ENCODE results near the gene CLMN.

Gene CLMN

DNA sequence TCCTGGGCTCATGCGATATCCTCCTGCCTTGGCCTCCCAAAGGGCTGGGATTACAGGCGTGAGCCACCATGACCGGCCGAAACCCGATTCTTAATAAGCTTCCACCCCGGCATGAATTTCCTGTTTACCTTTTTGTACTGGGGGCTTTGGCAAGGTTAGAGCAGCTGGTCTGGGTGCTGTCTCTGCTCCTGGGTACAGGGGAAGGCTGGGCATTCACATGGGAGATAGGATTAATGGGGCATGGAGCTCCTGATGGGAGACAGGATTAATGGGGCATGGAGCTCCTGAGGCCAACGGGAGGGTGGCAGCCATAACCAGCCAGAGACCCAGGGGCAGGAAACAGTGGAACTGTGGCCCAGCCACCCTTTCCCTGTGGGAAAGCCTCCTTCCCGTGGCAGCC, 92.9 kb downstream of the CLMN start:
- no peak for TF ChIP-seq JUND (IDR thresholded peaks at IDR 0.05; ENCODE audit: low read depth)
- DNase-seq (ENCODE audit: low read depth in 1 of 2, low spot score in 1 of 2): no peak
- in situ Hi-C loops (cut with HindIII; ENCODE audit: low pct_unique_long_range_greater_than_20kb, low sequenced_read_pairs): no loop called here

DNA sequence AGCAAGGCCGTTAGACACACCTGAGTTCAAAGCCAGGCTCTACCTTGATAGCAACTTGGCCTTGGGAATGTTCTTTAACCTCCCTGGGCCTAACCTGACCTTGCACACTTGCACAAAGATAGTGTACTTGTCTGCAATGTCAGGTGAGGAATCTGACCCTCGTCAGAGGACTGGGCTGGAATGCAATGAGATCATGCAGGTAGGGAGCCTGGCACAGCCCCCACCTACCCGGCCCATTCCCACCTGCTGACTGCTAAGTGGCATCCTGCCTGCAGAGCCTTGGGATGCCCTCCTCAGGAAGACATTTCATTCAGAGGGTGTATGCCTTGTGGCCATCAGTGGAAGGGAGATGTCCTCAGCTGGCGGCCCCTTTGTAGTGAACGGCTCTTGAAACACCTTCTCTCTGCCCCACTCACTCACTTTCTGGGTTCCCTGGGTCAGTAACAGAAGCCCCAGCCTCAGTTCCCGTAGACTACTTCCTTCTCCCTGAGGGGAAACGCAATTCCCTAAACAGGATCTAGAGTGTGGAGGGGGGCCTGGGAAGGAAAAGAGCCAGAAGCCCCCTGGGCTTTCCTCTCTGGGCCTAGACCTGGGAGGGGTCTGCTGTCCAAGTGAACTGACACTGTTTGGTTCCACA, 94.3 kb downstream of the CLMN start:
- no peak for DNase-seq (ENCODE audit: low read depth in 1 of 2, low spot score in 1 of 2)
- no peak for TF ChIP-seq JUND (IDR thresholded peaks at IDR 0.05; ENCODE audit: low read depth)
- in situ Hi-C loops (cut with HindIII; ENCODE audit: low pct_unique_long_range_greater_than_20kb, low sequenced_read_pairs): no loop called here

DNA sequence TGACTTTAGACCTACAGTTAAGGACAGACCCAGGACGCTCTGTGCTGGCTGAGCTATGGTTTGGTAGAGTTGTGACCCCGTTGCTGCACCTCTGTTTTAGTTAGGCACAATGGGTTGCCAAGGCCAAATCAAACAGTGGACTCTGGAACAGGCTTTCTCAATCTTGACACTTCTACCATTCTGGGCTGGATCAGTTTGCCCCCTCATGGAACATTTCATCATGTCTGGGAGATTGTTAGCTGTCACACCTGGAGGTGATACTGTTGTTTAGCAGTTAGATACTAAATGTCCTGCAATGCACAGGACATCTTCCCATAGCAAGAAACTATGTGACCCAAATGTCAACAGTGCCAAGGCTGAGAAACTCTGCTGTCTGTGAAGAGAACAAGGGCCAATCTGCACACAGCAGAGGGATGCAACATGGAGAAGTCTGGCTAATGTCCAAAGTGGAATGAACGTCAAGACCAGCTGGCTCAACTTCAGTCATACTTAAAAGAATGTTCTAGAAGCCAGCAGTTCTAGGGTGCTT, 96.8 kb downstream of the CLMN start:
- no peak for DNase-seq (ENCODE audit: low read depth in 1 of 2, low spot score in 1 of 2)
- TF ChIP-seq JUND (IDR thresholded peaks at IDR 0.05; ENCODE audit: low read depth): no peak
- in situ Hi-C loops (cut with HindIII; ENCODE audit: low pct_unique_long_range_greater_than_20kb, low sequenced_read_pairs): no loop called here

DNA sequence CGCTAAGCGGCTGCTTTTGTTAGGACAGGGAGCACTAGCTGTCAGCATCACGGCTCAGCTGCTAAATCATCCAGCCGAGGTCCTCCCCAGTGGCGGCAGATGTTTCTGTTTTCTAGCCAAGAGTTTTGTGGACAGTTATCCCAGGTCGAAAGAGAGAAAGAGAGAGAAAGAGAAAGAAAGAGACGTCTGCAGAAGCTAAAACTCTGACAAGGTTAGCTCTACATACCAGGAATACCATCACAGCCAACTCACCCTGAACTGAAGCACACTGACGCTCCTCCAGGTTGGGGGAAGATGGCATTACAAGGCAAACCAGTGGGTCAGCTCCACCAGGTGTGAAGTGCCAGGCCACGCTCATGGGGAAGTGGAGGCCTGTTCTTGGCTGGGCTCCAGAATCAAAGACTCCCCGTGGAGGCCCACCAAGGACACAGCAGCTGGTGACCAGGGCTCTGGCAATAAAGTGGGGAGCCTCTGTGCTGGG, 97.5 kb downstream of the CLMN start:
- TF ChIP-seq JUND (IDR thresholded peaks at IDR 0.05; ENCODE audit: low read depth): no peak
- in situ Hi-C loops (cut with HindIII; ENCODE audit: low pct_unique_long_range_greater_than_20kb, low sequenced_read_pairs): no loop called here
- peak in 1 of 2 experiments; percentile 77 for DNase-seq (ENCODE audit: low read depth in 1 of 2, low spot score in 1 of 2)

DNA sequence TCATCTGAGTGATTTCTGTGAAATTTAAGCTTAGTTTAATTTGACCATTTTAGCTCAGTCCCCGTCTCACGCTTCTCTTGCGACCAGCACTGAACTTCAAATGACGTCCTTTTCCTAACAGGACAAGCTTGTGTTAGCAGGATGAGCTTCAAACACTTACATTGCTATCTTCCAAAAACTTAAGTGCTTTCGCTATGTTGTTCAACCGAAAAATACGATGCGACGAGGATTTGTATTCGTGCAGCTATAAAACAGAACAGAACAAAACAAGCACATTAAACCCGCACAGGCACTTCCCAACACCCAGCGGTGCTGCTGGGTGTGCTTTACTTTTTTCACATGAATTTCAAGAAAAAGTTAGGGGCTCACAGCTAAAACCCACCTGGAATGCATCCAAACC, 98.2 kb downstream of the CLMN start:
- TF ChIP-seq JUND (IDR thresholded peaks at IDR 0.05; ENCODE audit: low read depth): no peak
- no peak for DNase-seq (ENCODE audit: low read depth in 1 of 2, low spot score in 1 of 2)
- in situ Hi-C loops (cut with HindIII; ENCODE audit: low pct_unique_long_range_greater_than_20kb, low sequenced_read_pairs): no loop called here

DNA sequence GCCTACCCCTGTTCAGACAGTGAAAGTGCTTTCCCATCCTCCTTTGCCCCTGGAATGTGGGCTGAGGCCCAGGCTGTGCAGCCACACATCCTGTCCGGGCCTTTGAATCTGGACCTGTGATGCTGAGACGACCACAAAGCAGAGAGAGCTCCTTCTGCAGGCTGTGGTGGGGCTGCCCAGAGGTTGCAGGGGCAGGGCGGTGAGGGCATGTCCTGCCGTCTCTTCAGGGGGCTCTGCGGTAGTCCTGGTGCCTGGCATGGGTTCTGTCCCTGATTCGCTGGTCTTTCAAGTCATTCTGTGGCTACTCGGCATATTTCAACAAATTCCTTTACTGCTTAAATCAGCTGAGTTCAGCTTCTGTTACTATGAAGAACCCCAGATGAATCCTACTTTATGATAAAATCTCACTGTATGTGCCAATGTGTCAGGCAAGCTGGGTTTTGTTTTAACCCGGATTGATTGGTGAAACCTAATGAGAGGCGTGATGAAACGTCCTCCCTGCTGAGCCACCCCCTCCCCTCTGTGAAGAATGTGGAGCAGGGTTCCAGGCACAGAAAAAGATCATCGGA, 99.0 kb downstream of the CLMN start:
- no peak for TF ChIP-seq JUND (IDR thresholded peaks at IDR 0.05; ENCODE audit: low read depth)
- in situ Hi-C loops (cut with HindIII; ENCODE audit: low pct_unique_long_range_greater_than_20kb, low sequenced_read_pairs): no loop called here
- DNase-seq (ENCODE audit: low read depth in 1 of 2, low spot score in 1 of 2): no peak

DNA sequence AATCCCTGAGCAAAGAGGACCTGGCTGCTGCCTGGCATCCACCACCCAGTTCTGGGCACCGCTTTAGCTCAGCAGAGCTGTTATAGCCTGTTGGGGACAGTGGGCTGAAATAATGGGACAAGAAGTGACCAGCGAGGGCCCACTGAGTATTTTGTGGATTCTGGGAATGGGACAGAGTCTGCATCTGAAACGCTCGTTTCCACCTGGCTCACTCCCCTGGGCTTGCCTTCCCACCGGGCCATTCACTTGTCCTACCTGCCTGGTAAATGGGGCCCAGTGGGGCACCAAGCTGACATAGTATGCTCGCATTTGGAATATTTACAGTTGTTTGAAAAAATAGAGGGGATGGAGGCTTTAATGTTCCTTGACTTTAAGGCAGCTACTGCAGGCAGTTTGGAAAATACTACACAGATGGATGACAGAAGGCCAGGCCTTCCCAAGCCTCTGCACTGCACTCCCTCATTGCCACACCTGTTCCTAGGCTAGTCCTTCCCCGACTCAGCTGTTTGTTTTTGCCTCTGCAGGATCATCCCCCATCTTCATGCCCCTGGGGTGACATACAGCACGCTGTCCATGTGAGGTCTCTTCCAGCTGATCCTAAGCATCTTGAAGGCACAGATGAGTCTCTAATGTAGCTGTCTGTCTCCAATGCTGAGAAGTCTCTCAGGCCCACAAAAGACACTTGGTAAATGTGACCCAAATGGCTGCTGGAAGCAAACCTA, 101.1 kb downstream of the CLMN start:
- DNase-seq (ENCODE audit: low read depth in 1 of 2, low spot score in 1 of 2): no peak
- in situ Hi-C loops (cut with HindIII; ENCODE audit: low pct_unique_long_range_greater_than_20kb, low sequenced_read_pairs): no loop called here
- TF ChIP-seq JUND (IDR thresholded peaks at IDR 0.05; ENCODE audit: low read depth): no peak

DNA sequence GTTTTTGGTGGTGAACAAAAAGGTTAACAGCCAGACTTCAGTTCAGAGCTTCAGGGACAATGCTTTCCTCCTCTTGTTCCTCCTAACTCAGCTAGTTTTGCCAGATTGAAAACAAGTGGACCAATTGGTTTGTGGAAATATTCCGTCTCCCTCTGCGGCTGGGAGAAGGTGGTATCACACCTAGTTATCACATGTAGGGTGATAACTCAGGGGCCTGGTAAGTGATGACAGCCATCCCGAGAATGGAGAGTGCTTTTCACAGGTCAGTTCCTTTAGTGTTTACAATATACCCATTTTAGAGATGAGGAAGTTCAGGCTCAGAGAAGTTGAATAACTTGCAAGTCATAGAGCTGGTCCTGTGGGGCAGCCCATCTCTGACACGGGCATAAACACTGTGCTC, 101.7 kb downstream of the CLMN start:
- no peak for TF ChIP-seq JUND (IDR thresholded peaks at IDR 0.05; ENCODE audit: low read depth)
- in situ Hi-C loops (cut with HindIII; ENCODE audit: low pct_unique_long_range_greater_than_20kb, low sequenced_read_pairs): no loop called here
- no peak for DNase-seq (ENCODE audit: low read depth in 1 of 2, low spot score in 1 of 2)

DNA sequence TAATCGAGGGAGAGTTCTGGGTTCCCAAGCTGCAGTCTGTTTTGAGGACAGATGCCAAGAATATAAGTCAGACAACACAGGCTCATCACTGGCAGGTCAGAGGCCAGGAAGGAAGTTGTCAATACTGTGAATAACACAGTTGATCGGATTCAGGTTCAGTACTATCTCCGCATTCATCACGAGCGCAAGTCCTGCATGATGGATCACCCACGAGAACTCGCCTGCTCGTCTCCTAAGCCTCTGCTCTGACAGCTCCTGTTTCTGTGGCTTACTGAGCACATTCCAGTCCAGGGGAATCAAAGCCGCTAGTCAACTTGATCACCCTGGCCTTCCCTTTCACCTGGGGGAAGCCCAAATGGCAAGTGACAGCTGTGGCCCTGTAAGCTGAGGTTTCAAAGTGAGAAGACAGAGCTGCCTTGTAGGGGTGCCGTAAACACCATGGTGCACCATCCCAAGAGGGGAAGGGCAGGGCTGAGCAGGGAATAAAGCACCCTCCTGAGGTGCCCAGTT, 102.3 kb downstream of the CLMN start:
- in situ Hi-C loops (cut with HindIII; ENCODE audit: low pct_unique_long_range_greater_than_20kb, low sequenced_read_pairs): no loop called here
- TF ChIP-seq JUND (IDR thresholded peaks at IDR 0.05; ENCODE audit: low read depth): no peak
- DNase-seq (ENCODE audit: low read depth in 1 of 2, low spot score in 1 of 2): no peak

DNA sequence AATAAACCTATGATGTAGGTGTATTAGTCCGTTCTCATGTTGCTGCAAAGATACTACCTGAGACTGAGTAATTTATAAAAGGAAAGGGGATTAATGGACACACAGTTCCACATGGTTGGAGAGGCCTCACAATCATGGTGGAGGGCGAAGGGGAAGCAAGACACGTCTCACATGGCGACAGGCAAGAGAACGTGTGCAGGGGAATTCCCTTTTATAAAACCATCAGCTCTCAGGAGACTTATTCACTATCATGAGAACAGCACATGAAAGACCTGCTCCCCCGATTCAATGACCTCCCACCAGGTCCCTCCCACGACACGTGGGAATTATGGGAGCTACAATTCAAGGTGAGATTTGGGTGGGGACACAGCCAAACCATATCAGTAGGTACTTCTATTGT, 103.7 kb downstream of the CLMN start:
- in situ Hi-C loops (cut with HindIII; ENCODE audit: low pct_unique_long_range_greater_than_20kb, low sequenced_read_pairs): no loop called here
- DNase-seq (ENCODE audit: low read depth in 1 of 2, low spot score in 1 of 2): no peak

DNA sequence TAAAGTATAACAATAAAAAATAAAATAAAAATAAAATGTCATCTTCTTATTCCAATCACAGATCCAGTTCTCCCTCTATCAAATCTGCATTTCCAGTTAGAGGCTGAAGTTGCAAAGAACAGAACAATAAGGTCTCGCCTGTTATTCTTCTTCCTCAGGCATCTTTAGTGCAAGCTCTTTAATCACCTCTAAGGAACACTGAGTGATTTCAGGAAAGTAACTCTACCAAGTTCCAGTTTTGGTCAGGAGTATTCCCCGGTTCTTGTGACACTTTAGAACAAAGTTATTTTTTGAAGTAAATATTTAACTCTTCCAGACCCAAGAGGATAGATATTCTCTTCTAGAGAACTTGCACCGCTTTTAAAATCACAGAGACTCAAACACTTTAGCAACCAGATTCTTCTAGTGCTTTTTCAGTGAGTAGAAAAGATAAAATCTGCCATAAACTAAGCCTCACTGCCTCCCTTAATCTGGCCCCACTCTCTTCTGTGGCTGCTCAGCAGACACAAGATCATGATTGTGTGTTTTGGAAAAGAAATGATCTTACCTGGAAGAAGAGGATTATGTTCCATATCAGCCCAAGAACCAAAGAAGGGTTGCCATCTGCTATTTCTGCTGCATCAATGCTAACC, 104.5 kb downstream of the CLMN start:
- TF ChIP-seq JUND (IDR thresholded peaks at IDR 0.05; ENCODE audit: low read depth): no peak
- in situ Hi-C loops (cut with HindIII; ENCODE audit: low pct_unique_long_range_greater_than_20kb, low sequenced_read_pairs): no loop called here
- DNase-seq (ENCODE audit: low read depth in 1 of 2, low spot score in 1 of 2): no peak

More for the DNA sequence above, 103.7 kb downstream of the CLMN start:
- no peak for TF ChIP-seq JUND (IDR thresholded peaks at IDR 0.05; ENCODE audit: low read depth)

DNA sequence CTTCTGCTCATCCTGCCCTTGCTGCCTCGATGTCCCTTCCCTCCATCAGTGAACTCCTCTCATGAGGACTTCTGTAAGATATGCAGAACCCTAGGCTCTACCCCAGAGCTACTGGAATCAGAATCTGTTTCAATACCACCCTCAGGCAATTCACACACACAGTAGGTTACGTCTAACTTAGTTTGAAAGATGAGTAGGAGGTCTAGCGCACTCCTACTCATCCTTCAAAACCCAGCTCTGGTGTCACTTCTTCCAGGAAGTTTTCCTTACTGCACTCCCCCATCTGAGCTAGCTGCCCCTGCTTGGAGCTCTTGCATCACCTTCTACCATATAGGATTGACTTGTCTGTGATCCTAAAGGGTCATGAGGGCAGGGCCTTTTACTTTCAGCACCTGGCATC, 105.9 kb downstream of the CLMN start:
- DNase-seq (ENCODE audit: low read depth in 1 of 2, low spot score in 1 of 2): no peak
- TF ChIP-seq JUND (IDR thresholded peaks at IDR 0.05; ENCODE audit: low read depth): no peak
- in situ Hi-C loops (cut with HindIII; ENCODE audit: low pct_unique_long_range_greater_than_20kb, low sequenced_read_pairs): no loop called here

All from T47D (cell line).